ENCODE results near the gene PARD6G.

DNA sequence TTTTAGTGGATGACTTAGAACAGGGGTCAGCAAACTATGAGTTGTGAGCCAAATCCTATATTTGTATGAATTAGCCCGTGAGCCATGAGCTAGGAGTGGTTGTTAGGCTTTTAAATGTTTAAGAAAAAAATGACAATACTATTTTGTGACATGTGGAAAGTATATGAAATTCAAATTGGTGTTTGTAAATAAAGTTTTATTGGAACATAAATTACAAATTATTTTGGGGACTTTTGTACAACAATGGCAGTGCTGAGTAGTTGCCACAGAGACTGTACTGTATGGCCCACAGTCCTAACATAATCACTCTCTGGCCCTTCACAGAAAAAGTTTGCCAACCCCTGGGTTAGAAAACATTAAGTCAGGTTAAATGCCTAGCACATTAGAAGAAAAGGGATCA, 112.2 kb downstream of the PARD6G start:
- no peak for TF ChIP-seq CHD2 (IDR thresholded peaks at IDR 0.05; ENCODE audit: low read length, partially characterized antibody)
- TF ChIP-seq, protein P1, sequence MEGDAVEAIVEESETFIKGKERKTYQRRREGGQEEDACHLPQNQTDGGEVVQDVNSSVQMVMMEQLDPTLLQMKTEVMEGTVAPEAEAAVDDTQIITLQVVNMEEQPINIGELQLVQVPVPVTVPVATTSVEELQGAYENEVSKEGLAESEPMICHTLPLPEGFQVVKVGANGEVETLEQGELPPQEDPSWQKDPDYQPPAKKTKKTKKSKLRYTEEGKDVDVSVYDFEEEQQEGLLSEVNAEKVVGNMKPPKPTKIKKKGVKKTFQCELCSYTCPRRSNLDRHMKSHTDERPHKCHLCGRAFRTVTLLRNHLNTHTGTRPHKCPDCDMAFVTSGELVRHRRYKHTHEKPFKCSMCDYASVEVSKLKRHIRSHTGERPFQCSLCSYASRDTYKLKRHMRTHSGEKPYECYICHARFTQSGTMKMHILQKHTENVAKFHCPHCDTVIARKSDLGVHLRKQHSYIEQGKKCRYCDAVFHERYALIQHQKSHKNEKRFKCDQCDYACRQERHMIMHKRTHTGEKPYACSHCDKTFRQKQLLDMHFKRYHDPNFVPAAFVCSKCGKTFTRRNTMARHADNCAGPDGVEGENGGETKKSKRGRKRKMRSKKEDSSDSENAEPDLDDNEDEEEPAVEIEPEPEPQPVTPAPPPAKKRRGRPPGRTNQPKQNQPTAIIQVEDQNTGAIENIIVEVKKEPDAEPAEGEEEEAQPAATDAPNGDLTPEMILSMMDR (IDR thresholded peaks at IDR 0.05): no peak
- no peak for TF ChIP-seq POLR2AphosphoS5 (IDR thresholded peaks at IDR 0.05; ENCODE audit: low read depth, low read length)
- TF ChIP-seq SMC3 (IDR thresholded peaks at IDR 0.05; ENCODE audit: low read depth, low read length): no peak
- TF ChIP-seq GABPA (IDR thresholded peaks at IDR 0.05; ENCODE audit: low read depth): no peak
- no peak for TF ChIP-seq SIN3A (IDR thresholded peaks at IDR 0.05; ENCODE audit: borderline replicate concordance, low read depth, low read length)
- TF ChIP-seq JUND (IDR thresholded peaks at IDR 0.05): no peak
- TF ChIP-seq EP300 (IDR thresholded peaks at IDR 0.05; ENCODE audit: borderline replicate concordance in 1 of 2, low read depth in 1 of 2, low read length in 1 of 2): no peak
- TF ChIP-seq EZH2phosphoT487 (IDR thresholded peaks at IDR 0.05; ENCODE audit: borderline replicate concordance, low read depth): no peak
- TF ChIP-seq, protein P2, sequence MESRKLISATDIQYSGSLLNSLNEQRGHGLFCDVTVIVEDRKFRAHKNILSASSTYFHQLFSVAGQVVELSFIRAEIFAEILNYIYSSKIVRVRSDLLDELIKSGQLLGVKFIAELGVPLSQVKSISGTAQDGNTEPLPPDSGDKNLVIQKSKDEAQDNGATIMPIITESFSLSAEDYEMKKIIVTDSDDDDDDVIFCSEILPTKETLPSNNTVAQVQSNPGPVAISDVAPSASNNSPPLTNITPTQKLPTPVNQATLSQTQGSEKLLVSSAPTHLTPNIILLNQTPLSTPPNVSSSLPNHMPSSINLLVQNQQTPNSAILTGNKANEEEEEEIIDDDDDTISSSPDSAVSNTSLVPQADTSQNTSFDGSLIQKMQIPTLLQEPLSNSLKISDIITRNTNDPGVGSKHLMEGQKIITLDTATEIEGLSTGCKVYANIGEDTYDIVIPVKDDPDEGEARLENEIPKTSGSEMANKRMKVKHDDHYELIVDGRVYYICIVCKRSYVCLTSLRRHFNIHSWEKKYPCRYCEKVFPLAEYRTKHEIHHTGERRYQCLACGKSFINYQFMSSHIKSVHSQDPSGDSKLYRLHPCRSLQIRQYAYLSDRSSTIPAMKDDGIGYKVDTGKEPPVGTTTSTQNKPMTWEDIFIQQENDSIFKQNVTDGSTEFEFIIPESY (IDR thresholded peaks at IDR 0.05; ENCODE audit: borderline replicate concordance, low read depth): no peak
- no peak for TF ChIP-seq TEAD4 (IDR thresholded peaks at IDR 0.05; ENCODE audit: borderline replicate concordance, insufficient read depth)
- TF ChIP-seq, protein P3, sequence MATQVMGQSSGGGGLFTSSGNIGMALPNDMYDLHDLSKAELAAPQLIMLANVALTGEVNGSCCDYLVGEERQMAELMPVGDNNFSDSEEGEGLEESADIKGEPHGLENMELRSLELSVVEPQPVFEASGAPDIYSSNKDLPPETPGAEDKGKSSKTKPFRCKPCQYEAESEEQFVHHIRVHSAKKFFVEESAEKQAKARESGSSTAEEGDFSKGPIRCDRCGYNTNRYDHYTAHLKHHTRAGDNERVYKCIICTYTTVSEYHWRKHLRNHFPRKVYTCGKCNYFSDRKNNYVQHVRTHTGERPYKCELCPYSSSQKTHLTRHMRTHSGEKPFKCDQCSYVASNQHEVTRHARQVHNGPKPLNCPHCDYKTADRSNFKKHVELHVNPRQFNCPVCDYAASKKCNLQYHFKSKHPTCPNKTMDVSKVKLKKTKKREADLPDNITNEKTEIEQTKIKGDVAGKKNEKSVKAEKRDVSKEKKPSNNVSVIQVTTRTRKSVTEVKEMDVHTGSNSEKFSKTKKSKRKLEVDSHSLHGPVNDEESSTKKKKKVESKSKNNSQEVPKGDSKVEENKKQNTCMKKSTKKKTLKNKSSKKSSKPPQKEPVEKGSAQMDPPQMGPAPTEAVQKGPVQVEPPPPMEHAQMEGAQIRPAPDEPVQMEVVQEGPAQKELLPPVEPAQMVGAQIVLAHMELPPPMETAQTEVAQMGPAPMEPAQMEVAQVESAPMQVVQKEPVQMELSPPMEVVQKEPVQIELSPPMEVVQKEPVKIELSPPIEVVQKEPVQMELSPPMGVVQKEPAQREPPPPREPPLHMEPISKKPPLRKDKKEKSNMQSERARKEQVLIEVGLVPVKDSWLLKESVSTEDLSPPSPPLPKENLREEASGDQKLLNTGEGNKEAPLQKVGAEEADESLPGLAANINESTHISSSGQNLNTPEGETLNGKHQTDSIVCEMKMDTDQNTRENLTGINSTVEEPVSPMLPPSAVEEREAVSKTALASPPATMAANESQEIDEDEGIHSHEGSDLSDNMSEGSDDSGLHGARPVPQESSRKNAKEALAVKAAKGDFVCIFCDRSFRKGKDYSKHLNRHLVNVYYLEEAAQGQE (IDR thresholded peaks at IDR 0.05; ENCODE audit: low read depth, low read length): no peak
- TF ChIP-seq ELF1 (IDR thresholded peaks at IDR 0.05): no peak
- TF ChIP-seq FOXJ3 (CRISPR knock-in tag; IDR thresholded peaks at IDR 0.05): no peak

All from SK-N-SH (cell line).